PC-9 (cell line): ENCODE data around the gene VPS33B.

Experiments
- CTCF ChIP-seq: fragments of 200-600 bp; sonication (generic); conservative IDR thresholded peaks from 2 replicates; pipeline ENCODE4 v1.6.1; 2017; ENCODE audit warnings: mixed run types, antibody characterized with exemption, mild to moderate bottlenecking, moderate library complexity
- EZH2 ChIP-seq: fragments of 200-600 bp; sonication (generic); IDR thresholded peaks from 2 replicates; pipeline ENCODE4 v1.8.0; 2017; ENCODE audit warnings: antibody characterized with exemption, low read depth

GRCh38 chr15:90953947-90954711 lies 68.3 kb downstream of the VPS33B start:
- TF ChIP-seq CTCF (no peak), EZH2 (no peak)
